HFFc6 (cell line): ENCODE measurements around the gene SCAPER. TPM values are rescaled to one million over a fixed set of nuclear protein-coding genes. Genes with fewer than 3 reads are reported as not detected.

ENCODE experiments used
- DNase-seq: peaks from one replicate; pipeline ENCODE4 v3.0.0-alpha.2; 2018
- H3K27ac Mint-ChIP-seq: 2 replicates; pipeline ENCODE4 v1.8.0; 2020; ENCODE audit warnings: mild to moderate bottlenecking, mixed read lengths
- H3K27me3 Mint-ChIP-seq: 2 replicates; pipeline ENCODE4 v1.8.0; 2021; ENCODE audit warnings: mild to moderate bottlenecking, moderate library complexity, mixed read lengths; ENCODE audit not compliant: insufficient read depth
- H3K36me3 Mint-ChIP-seq: 2 replicates; pipeline ENCODE4 v1.8.0; 2021; ENCODE audit warnings: low read depth, mixed read lengths
- H3K4me1 Mint-ChIP-seq: 2 replicates; pipeline ENCODE4 v1.8.0; 2020; ENCODE audit warnings: low read depth, mixed read lengths
- H3K4me3 Mint-ChIP-seq: 2 replicates; pipeline ENCODE4 v1.8.0; 2020; ENCODE audit warnings: mild to moderate bottlenecking, moderate library complexity, mixed read lengths
- H3K9me3 Mint-ChIP-seq: 2 replicates; pipeline ENCODE4 v1.8.0; 2020; ENCODE audit warnings: mild to moderate bottlenecking, mixed read lengths
- total RNA-seq, 6 experiments: library from RNA; stranded (reverse); fragmentation: NEBNext Ultra II Directional; extraction: Animal tissue kit (Norgen Biotek cat#: 25700); gene quantifications; 2 replicates in 1 of 6; 3 replicates in 5 of 6; pipeline ENCODE4 v1.2.3, GENCODE V29; 2021
- TF ChIP-seq, protein P1 (sequence below): fragments of 200-600 bp; sonication (generic); IDR thresholded peaks from 2 replicates; pipeline ENCODE4 v1.5.0; 2021; ENCODE audit warnings: antibody characterized with exemption, mild to moderate bottlenecking

SCAPER gene
- total RNA-seq, 6 experiments from 2014 or later: 6.9 to 10.1 (median 8.1) TPM

DNA sequence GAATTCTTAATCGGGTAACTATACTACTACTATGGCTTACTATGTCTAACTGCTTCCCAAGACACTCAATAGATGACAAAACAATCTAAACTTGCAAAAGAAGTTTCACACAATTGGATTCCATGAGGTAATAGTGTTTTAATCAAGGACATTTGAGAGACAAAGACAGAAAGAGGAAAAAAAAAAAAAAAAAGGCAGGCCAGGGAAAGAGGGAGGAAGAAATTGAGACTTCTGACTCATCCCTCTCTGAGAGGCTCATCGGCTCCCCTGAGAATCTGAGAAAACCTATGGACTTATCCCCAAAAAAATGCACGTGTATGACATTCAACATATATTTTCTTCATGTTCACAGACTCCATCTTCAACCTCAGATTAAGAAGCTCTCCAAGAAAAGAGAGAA, 61.0 kb downstream of the SCAPER start:
- H3K4me1 Mint-ChIP-seq: peaks cover 10% of the 10 kb centered on the region
- no peak for DNase-seq
- no peaks in the 10 kb centered on the region for H3K9me3 Mint-ChIP-seq
- no peak overlapping the region for H3K27ac Mint-ChIP-seq
- H3K27me3 Mint-ChIP-seq: no peaks in the 10 kb centered on the region
- no peak overlapping the region for H3K4me3 Mint-ChIP-seq
- TF ChIP-seq, protein P1, sequence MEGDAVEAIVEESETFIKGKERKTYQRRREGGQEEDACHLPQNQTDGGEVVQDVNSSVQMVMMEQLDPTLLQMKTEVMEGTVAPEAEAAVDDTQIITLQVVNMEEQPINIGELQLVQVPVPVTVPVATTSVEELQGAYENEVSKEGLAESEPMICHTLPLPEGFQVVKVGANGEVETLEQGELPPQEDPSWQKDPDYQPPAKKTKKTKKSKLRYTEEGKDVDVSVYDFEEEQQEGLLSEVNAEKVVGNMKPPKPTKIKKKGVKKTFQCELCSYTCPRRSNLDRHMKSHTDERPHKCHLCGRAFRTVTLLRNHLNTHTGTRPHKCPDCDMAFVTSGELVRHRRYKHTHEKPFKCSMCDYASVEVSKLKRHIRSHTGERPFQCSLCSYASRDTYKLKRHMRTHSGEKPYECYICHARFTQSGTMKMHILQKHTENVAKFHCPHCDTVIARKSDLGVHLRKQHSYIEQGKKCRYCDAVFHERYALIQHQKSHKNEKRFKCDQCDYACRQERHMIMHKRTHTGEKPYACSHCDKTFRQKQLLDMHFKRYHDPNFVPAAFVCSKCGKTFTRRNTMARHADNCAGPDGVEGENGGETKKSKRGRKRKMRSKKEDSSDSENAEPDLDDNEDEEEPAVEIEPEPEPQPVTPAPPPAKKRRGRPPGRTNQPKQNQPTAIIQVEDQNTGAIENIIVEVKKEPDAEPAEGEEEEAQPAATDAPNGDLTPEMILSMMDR: no peak
- H3K36me3 Mint-ChIP-seq: no peaks in the 10 kb centered on the region

DNA sequence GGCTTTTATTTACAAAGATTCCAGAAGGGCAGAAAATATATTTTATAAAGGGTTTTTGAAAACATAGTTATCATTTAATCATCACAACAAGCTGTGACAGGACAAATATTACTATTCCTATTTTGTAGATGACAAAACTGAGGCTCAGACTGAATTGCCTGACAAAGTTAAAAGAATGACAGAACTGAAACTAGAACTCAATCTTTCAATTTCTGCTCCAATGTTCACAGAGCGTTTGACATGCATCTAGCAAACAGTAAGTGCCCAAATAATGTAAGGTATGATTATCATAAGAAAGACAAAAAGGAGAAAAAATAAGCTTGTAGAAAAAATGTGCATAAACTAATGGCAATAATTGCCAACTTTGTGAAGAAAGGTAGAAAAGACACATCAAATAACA, 61.9 kb downstream of the SCAPER start:
- DNase-seq: no peak
- Mint-ChIP-seq H3K4me1 (peaks cover 10% of the 10 kb centered on the region), H3K36me3 (no peaks in the 10 kb centered on the region), H3K27ac (no peak overlapping the region), H3K9me3 (no peaks in the 10 kb centered on the region), H3K4me3 (no peak overlapping the region), H3K27me3 (no peaks in the 10 kb centered on the region)
- TF ChIP-seq, protein P1: no peak

DNA sequence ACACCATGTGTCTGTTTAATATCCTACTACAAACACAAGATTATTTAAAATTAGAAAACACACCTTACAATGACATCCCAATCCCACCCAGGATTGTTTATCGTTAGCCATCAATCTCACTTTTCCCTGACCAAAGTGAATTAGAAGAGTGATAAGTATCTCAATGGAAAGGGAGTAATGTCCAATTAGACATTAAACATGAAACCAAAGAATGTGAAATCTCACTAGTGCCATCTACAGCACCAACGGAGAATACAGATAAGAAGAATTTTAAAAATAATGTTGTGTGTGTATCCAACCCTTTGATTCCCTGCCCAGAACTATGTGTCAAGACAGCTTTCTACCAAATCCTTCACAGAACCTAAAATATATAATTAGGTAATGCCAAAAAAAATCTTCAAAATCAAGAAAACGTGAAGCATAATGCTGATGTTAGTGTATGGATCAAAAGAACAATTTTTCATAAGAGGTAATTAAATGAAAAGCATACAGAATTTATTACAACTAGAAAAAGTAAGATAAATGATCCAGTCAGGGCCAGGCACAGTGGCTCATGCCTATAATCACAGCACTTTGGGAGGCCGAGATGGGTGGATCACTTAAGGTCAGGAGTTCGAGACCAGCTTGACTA, 64.2 kb downstream of the SCAPER start:
- H3K27ac Mint-ChIP-seq: no peak overlapping the region
- TF ChIP-seq, protein P1: peak; percentile 80
- H3K4me3 Mint-ChIP-seq: no peak overlapping the region
- peak; percentile 48 for DNase-seq
- peaks cover 19% of the 10 kb centered on the region for H3K4me1 Mint-ChIP-seq
- no peaks in the 10 kb centered on the region for H3K27me3 Mint-ChIP-seq
- no peaks in the 10 kb centered on the region for H3K9me3 Mint-ChIP-seq
- H3K36me3 Mint-ChIP-seq: peaks cover 7% of the 10 kb centered on the region; the same call in 1 of the 2 replicates

DNA sequence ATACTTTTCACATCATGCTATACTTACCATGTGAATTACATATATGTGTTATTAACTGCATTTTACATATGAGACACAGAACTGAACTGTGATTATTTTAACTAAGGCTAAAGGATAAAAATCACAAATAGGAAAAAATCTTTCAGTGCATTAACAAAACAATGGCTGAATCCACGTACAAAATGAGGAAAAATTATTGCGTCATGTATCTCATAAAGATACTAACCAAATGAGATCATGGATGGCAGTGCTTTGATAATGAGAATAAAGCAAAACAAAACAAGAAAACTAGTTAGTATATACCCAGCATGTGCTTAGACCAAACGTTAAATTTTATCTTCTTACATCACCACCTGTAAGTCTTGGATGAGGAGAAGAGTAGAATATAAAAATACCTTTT, 66.0 kb downstream of the SCAPER start:
- Mint-ChIP-seq H3K4me3 (no peak overlapping the region), H3K36me3 (peaks cover 8% of the 10 kb centered on the region), H3K27me3 (no peaks in the 10 kb centered on the region), H3K27ac (no peak overlapping the region), H3K4me1 (peaks cover 15% of the 10 kb centered on the region), H3K9me3 (no peaks in the 10 kb centered on the region)
- no peak for DNase-seq
- TF ChIP-seq, protein P1: no peak

DNA sequence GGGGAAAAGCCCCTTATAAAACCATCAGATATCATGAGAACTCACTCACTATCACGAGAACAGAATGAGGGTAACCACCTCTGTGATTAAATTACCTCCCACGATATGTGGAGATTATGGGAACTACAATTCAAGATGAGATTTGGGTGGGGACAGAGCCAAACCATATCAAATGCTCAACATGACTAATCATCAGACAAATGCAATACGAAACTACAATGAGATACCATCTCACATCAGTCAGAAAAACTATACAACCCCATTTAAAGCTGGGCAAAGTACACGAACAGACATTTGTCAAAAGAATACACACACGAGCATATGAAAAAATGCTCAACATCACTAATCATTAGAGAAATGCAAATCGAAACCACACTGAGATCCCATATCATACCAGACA, 67.7 kb downstream of the SCAPER start:
- H3K27me3 Mint-ChIP-seq: no peaks in the 10 kb centered on the region
- no peak for DNase-seq
- no peak overlapping the region for H3K4me3 Mint-ChIP-seq
- no peak overlapping the region for H3K27ac Mint-ChIP-seq
- peaks cover 21% of the 10 kb centered on the region for H3K4me1 Mint-ChIP-seq
- H3K9me3 Mint-ChIP-seq: peaks cover 8% of the 10 kb centered on the region; the same call in 1 of the 2 replicates
- peaks cover 19% of the 10 kb centered on the region for H3K36me3 Mint-ChIP-seq
- TF ChIP-seq, protein P1: no peak
